Ovary (tissue), 3 donors: ENCODE measurements around the gene DYDC2.

Experiments
- CTCF ChIP-seq, 3 donors: fragments of 450-650 bp in 2 of 3; fragments of 200-600 bp in 1 of 3; IDR thresholded peaks; one replicate each; pipeline versions ENCODE4 v1.5.1 to v1.8.0; 2016 to 2022; ENCODE audit warnings: antibody characterized with exemption in 3 of 3, mild to moderate bottlenecking in 1 of 3
- POLR2A ChIP-seq: fragments of 450-650 bp; IDR thresholded peaks from one replicate; pipeline ENCODE4 v1.6.1; 2017; ENCODE audit warnings: antibody characterized with exemption, mild to moderate bottlenecking, moderate library complexity
- donor health status: DM: no; HTN: no; CAD: no.

- TF ChIP-seq POLR2A (no peak), CTCF (IDR thresholded peaks at IDR 0.05) (no peak)
Observed at GRCh38 chr10:80315391-80315790, 41.2 kb upstream of the DYDC2 start.
